ENCODE data around the gene NELFB. TPM values are rescaled to one million over a fixed set of nuclear protein-coding genes. Genes with fewer than 3 reads are reported as not detected.
A peak's percentile ranks its signal among the peaks of the same experiment; 100 is the strongest.

NELFB gene
- total RNA-seq, 1 donor from 2014 or later: 33.9 TPM

DNA sequence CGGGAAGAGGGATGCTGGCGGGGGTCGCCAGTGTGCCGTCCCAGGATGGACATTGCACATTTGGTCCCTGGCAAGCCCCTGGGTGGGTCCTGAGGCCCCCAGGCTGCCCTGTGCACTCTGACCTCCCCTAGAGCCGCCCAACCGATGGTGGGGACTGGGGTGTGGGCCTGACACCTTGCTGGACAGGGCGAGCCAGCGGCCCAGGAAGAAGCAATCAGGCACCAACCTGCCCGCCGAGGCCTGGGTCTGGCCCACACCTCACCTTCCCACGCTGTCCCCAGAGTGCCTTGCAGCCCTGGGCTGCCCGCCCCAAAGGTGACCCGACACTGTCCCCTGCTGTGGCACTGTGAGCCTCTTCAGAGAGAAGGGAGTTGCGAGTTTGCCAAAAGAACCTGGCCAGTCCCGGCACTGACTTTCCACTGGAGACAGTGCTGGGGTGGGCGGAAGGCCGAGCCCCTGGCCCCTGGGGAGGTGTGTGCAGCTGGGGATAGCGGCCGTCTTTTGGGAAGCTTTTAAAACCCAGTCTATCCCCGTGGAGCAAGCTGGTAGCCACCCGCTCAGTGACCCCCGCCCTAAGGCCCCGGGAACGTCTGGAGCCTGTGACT, 58.9 kb downstream of the NELFB start:
- Histone ChIP-seq H3K9me3 (ENCODE audit: control insufficient read depth in 3 of 3, low read length in 3 of 3) (no peaks in the 10 kb centered on the region), H3K4me3 (ENCODE audit: low read length in 3 of 3) (no peak overlapping the region), H3K27me3 (ENCODE audit: control insufficient read depth in 3 of 3, insufficient read depth in 3 of 3, low read length in 3 of 3) (peaks cover 18 to 45% (median 27%) of the 10 kb centered on the region in 3 donors), H3K9ac (ENCODE audit: low read depth in 1 of 3, low read length in 3 of 3) (no peak overlapping the region), H3K36me3 (ENCODE audit: control insufficient read depth in 3 of 3, insufficient read depth in 3 of 3, low read length in 3 of 3) (no peaks in the 10 kb centered on the region), H3K27ac (ENCODE audit: low read depth, low read length) (no peak overlapping the region), H3K4me1 (ENCODE audit: control insufficient read depth in 3 of 3, insufficient read depth in 3 of 3, low read length in 3 of 3) (peaks cover 14 to 16% (median 15%) of the 10 kb centered on the region in 3 donors)

DNA sequence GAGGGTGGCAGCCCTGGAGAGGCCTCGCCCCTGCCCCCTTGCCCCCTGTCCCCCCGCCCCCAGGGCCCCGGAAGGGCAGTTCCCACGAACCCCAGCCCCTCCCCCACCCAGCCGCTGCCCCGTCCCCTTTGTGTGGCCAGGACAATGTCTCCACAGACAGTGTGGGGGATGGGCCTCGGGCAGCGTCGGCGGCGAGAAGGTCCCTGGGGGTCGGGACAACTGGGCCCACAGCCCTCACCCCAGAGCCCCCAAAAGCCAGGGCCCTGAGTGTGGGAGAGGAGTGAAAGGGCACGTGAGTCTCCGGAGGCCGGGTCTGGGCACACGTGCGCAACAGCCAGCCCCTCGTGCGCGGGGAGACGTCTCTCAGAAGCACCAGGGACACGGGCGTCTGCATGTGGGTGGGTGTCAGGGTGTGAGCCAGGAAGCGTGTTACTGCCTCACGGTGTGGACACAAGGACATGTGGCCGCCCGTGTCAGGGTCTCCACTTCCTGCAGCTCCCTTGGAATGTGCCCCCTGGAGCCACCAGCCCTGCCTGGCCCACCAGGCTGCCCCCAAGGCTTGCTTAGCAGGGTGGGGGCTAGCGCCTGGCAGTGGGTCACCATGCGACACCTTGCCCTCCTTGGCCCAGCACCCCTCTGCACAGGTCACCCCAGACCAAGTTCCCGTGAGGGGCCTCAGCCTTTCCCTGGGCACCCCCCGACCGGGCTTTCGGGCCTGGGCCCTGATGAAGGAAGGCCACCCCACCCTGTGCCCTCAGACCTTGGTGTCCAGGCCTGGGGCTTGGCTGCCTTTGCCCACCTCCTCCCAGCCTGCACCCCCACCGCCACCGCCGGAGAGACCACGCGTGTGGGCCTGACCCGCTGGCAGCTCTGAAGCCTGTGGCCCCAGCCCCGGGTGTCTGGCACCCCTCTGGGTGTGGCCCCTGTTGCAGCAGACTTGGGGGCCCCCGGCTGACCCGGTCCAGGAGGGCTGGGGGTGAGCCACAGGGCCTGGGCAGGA, 59.7 kb downstream of the NELFB start:
- H3K27ac ChIP-seq (ENCODE audit: low read depth, low read length): no peak overlapping the region
- H3K9me3 ChIP-seq (ENCODE audit: control insufficient read depth in 3 of 3, low read length in 3 of 3): no peaks in the 10 kb centered on the region
- H3K27me3 ChIP-seq (ENCODE audit: control insufficient read depth in 3 of 3, insufficient read depth in 3 of 3, low read length in 3 of 3): peaks cover 16 to 41% (median 27%) of the 10 kb centered on the region in 3 donors
- H3K4me3 ChIP-seq (ENCODE audit: low read length in 3 of 3): no peak overlapping the region
- H3K36me3 ChIP-seq (ENCODE audit: control insufficient read depth in 3 of 3, insufficient read depth in 3 of 3, low read length in 3 of 3): no peaks in the 10 kb centered on the region
- peaks cover 22 to 24% (median 23%) of the 10 kb centered on the region in 3 donors for H3K4me1 ChIP-seq (ENCODE audit: control insufficient read depth in 3 of 3, insufficient read depth in 3 of 3, low read length in 3 of 3)
- no peak overlapping the region for H3K9ac ChIP-seq (ENCODE audit: low read depth in 1 of 3, low read length in 3 of 3)

DNA sequence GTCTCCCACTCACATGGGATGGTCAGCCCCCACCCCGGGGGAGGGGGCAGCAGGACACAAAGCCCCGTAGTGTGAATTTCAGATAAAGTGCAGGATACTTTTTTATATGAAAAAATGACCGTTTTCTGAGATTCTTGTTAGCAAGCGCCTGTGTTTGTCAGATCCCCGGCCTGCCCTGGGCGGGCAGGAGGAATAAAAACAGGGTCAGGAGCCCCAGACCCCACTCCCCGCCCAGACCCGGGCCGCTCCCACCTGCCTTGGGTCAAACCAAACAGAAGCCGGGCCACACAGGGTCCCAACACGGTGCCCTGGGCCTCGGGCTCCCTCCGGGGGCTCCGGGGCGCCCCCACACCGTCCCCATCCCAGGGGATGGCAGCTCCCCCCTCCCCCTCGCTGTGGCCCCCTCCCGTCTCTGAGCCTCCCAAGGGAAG, 60.5 kb downstream of the NELFB start:
- Histone ChIP-seq H3K36me3 (ENCODE audit: control insufficient read depth in 3 of 3, insufficient read depth in 3 of 3, low read length in 3 of 3) (no peaks in the 10 kb centered on the region), H3K4me3 (ENCODE audit: low read length in 3 of 3) (no peak overlapping the region), H3K27ac (ENCODE audit: low read depth, low read length) (no peak overlapping the region), H3K4me1 (ENCODE audit: control insufficient read depth in 3 of 3, insufficient read depth in 3 of 3, low read length in 3 of 3) (peaks cover 24 to 28% (median 25%) of the 10 kb centered on the region in 3 donors), H3K27me3 (ENCODE audit: control insufficient read depth in 3 of 3, insufficient read depth in 3 of 3, low read length in 3 of 3) (peaks cover 16 to 41% (median 27%) of the 10 kb centered on the region in 3 donors), H3K9me3 (ENCODE audit: control insufficient read depth in 3 of 3, low read length in 3 of 3) (no peaks in the 10 kb centered on the region), H3K9ac (ENCODE audit: low read depth in 1 of 3, low read length in 3 of 3) (no peak overlapping the region)

GRCh38 chr9:137316012-137316981, 61.2 kb downstream of the NELFB start:
- peaks cover 16 to 36% (median 22%) of the 10 kb centered on the region in 3 donors for H3K27me3 ChIP-seq (ENCODE audit: control insufficient read depth in 3 of 3, insufficient read depth in 3 of 3, low read length in 3 of 3)
- no peak overlapping the region for H3K9ac ChIP-seq (ENCODE audit: low read depth in 1 of 3, low read length in 3 of 3)
- H3K4me1 ChIP-seq (ENCODE audit: control insufficient read depth in 3 of 3, insufficient read depth in 3 of 3, low read length in 3 of 3): peaks cover 17 to 31% (median 28%) of the 10 kb centered on the region in 3 donors
- no peaks in the 10 kb centered on the region for H3K36me3 ChIP-seq (ENCODE audit: control insufficient read depth in 3 of 3, insufficient read depth in 3 of 3, low read length in 3 of 3)
- no peak overlapping the region for H3K4me3 ChIP-seq (ENCODE audit: low read length in 3 of 3)
- H3K27ac ChIP-seq (ENCODE audit: low read depth, low read length): no peak overlapping the region
- no peaks in the 10 kb centered on the region for H3K9me3 ChIP-seq (ENCODE audit: control insufficient read depth in 3 of 3, low read length in 3 of 3)

DNA sequence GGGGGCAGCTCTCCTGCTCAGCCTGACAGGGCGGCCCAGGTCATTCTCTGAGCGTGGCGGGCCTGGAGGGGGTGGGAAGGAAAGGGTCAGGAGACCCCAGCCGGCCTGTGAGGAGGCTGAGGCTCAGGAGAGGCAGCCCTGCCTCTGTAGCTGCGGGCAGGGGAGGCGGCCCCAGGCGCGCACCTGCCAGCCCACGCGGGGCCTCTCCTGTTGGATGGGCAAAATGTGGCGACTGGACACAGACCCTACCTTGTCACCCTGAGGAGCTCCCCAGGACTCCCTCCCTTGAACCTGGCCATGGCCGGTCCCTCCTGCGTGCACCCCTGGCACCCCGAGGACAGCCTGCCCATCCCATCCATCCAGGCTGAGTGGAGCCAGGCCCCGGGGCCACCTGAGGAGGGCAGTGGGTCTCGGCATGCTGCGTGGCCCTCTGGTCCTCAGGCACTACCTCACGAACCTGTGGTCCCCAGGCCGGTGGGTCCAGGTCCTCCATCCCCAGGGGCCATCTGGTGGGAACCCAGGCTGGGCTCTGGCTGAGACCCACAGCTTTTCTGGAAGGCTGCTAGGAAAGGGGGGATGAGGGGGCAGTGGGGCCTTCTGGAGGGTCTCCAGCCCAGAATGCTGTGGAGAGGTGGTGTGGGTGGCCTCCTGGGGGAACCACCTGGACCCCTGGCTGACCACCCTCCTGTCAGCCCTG, 62.0 kb downstream of the NELFB start:
- H3K4me3 ChIP-seq (ENCODE audit: low read length in 3 of 3): no peak overlapping the region
- peaks cover 16 to 31% (median 28%) of the 10 kb centered on the region in 3 donors for H3K4me1 ChIP-seq (ENCODE audit: control insufficient read depth in 3 of 3, insufficient read depth in 3 of 3, low read length in 3 of 3)
- H3K27ac ChIP-seq (ENCODE audit: low read depth, low read length): no peak overlapping the region

DNA sequence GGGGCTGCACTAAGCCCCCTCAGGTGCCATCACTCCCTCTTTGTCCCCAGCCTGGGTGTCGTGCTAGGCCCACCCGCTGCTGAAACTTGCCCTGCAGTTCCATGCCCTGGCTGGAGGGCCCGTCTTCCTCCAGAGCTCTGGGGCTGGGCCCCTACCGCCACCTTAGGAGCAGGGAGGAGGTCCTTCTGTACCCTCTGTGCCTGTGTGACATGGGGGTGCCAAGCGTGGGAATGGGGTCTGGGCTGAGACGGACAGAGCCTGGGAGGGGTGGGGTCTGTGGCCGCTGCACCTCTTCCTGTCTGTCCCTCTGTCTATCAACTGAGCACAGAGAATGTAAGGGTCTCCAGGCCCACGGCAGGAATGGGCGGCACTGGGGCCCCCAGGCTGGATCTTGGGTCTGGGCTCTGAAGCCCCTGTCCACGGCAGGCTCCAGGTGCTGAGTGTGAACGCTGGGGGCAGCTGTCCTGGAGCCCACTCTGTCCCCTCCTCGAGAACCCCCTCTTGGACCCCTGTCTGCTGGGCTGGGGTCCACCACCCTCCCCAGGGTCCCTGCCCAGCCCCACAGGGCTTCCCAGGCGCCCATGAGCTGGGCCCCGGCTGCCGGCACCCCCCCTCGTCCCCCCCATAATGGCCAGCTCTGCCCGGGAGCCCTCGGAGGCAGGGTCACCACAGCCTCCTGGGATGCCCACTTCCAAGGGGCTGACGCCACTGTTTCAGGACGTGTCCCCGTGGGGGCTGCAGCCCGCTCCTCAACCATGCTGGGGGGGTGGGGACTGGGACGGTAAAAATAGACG, 62.8 kb downstream of the NELFB start:
- Histone ChIP-seq H3K4me1 (ENCODE audit: control insufficient read depth in 3 of 3, insufficient read depth in 3 of 3, low read length in 3 of 3) (peaks cover 16 to 31% (median 28%) of the 10 kb centered on the region in 3 donors), H3K9ac (ENCODE audit: low read depth in 1 of 3, low read length in 3 of 3) (no peak overlapping the region), H3K27me3 (ENCODE audit: control insufficient read depth in 3 of 3, insufficient read depth in 3 of 3, low read length in 3 of 3) (peaks cover 16 to 28% (median 16%) of the 10 kb centered on the region in 3 donors), H3K9me3 (ENCODE audit: control insufficient read depth in 3 of 3, low read length in 3 of 3) (no peaks in the 10 kb centered on the region), H3K36me3 (ENCODE audit: control insufficient read depth in 3 of 3, insufficient read depth in 3 of 3, low read length in 3 of 3) (no peaks in the 10 kb centered on the region), H3K4me3 (ENCODE audit: low read length in 3 of 3) (no peak overlapping the region), H3K27ac (ENCODE audit: low read depth, low read length) (peak overlapping the region; percentile 54)

More for the DNA sequence above, 62.0 kb downstream of the NELFB start:
- no peaks in the 10 kb centered on the region for H3K9me3 ChIP-seq (ENCODE audit: control insufficient read depth in 3 of 3, low read length in 3 of 3)
- peak overlapping the region in 1 of 3 donors; percentile 25 for H3K9ac ChIP-seq (ENCODE audit: low read depth in 1 of 3, low read length in 3 of 3)
- H3K27me3 ChIP-seq (ENCODE audit: control insufficient read depth in 3 of 3, insufficient read depth in 3 of 3, low read length in 3 of 3): peaks cover 16 to 31% (median 20%) of the 10 kb centered on the region in 3 donors
- H3K36me3 ChIP-seq (ENCODE audit: control insufficient read depth in 3 of 3, insufficient read depth in 3 of 3, low read length in 3 of 3): no peaks in the 10 kb centered on the region

DNA sequence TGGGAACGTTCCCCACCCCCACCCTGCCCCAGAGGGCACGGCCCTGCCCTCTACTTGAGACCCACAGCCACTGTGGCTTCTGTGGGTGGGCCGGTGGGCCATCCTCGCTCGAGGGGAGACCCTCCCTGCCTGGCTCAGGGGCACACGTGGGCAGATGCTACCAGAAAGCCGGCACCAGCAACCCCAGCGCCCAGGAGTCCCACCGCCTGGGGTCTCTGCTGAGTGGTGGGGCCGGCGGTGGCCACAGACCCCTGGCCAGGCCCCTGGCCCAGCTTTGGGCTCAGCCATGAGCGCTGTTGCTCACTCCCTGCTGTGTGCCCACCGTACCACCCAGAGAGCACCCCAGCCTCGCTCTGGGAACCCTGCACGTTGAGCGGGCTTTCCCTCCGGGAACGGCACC, 63.5 kb downstream of the NELFB start:
- Histone ChIP-seq H3K9ac (ENCODE audit: low read depth in 1 of 3, low read length in 3 of 3) (peak overlapping the region in 2 of 3 donors; percentile 32 to 68), H3K9me3 (ENCODE audit: control insufficient read depth in 3 of 3, low read length in 3 of 3) (no peaks in the 10 kb centered on the region), H3K27ac (ENCODE audit: low read depth, low read length) (peak overlapping the region; percentile 54), H3K27me3 (ENCODE audit: control insufficient read depth in 3 of 3, insufficient read depth in 3 of 3, low read length in 3 of 3) (peaks cover 15 to 25% (median 16%) of the 10 kb centered on the region in 3 donors), H3K4me1 (ENCODE audit: control insufficient read depth in 3 of 3, insufficient read depth in 3 of 3, low read length in 3 of 3) (peaks cover 16 to 31% (median 28%) of the 10 kb centered on the region in 3 donors), H3K4me3 (ENCODE audit: low read length in 3 of 3) (no peak overlapping the region), H3K36me3 (ENCODE audit: control insufficient read depth in 3 of 3, insufficient read depth in 3 of 3, low read length in 3 of 3) (no peaks in the 10 kb centered on the region)

- Histone ChIP-seq H3K9ac (ENCODE audit: low read depth in 1 of 3, low read length in 3 of 3) (peak overlapping the region in 2 of 3 donors; percentile 32 to 68), H3K36me3 (ENCODE audit: control insufficient read depth in 3 of 3, insufficient read depth in 3 of 3, low read length in 3 of 3) (no peaks in the 10 kb centered on the region), H3K27me3 (ENCODE audit: control insufficient read depth in 3 of 3, insufficient read depth in 3 of 3, low read length in 3 of 3) (peaks cover 15 to 25% (median 16%) of the 10 kb centered on the region in 3 donors), H3K27ac (ENCODE audit: low read depth, low read length) (peak overlapping the region; percentile 54), H3K9me3 (ENCODE audit: control insufficient read depth in 3 of 3, low read length in 3 of 3) (no peaks in the 10 kb centered on the region), H3K4me3 (ENCODE audit: low read length in 3 of 3) (no peak overlapping the region), H3K4me1 (ENCODE audit: control insufficient read depth in 3 of 3, insufficient read depth in 3 of 3, low read length in 3 of 3) (peaks cover 16 to 31% (median 26%) of the 10 kb centered on the region in 3 donors)
These were observed 64.0 kb downstream of the NELFB start for GRCh38 chr9:137319011-137319738.
